Dedifferentiated amniotic fluid mesenchymal stem cell (primary cell): ENCODE data around the gene MAGEF1.

Experiments
- DNase-seq: peaks from one replicate; pipeline ENCODE4 v3.0.0-alpha.2; 2016; ENCODE audit errors: extremely low spot score

The MAGEF1 gene

GRCh38 chr3:184690192-184690883, 21.5 kb downstream of the MAGEF1 start:
- DNase-seq, result no peak

GRCh38 chr3:184688882-184689271, 23.0 kb downstream of the MAGEF1 start:
- no peak for DNase-seq

- DNase-seq, result peak; percentile 66
Measured at GRCh38 chr3:184688251-184688881, 23.5 kb downstream of the MAGEF1 start.

- no peak for DNase-seq
Measured at GRCh38 chr3:184687363-184688015, 24.4 kb downstream of the MAGEF1 start.

- no peak for DNase-seq
Measured at GRCh38 chr3:184685646-184686045, 26.2 kb downstream of the MAGEF1 start.

GRCh38 chr3:184685055-184685454, 26.8 kb downstream of the MAGEF1 start:
- DNase-seq, result no peak

GRCh38 chr3:184683900-184684560, 27.8 kb downstream of the MAGEF1 start:
- no peak for DNase-seq

GRCh38 chr3:184683234-184683633, 28.6 kb downstream of the MAGEF1 start:
- DNase-seq, result no peak

- no peak for DNase-seq
Measured at GRCh38 chr3:184682671-184683070, 29.2 kb downstream of the MAGEF1 start.

GRCh38 chr3:184680385-184681345, 31.2 kb downstream of the MAGEF1 start:
- DNase-seq, result no peak

GRCh38 chr3:184679056-184679816, 32.6 kb downstream of the MAGEF1 start:
- no peak for DNase-seq

GRCh38 chr3:184678317-184679055, 33.4 kb downstream of the MAGEF1 start:
- no peak for DNase-seq

- no peak for DNase-seq
Measured at GRCh38 chr3:184677344-184678316, 34.2 kb downstream of the MAGEF1 start.

- DNase-seq, result no peak
Measured at GRCh38 chr3:184676927-184677326, 34.9 kb downstream of the MAGEF1 start.

- no peak for DNase-seq
Measured at GRCh38 chr3:184674626-184675025, 37.2 kb downstream of the MAGEF1 start.

- no peak for DNase-seq
Measured at GRCh38 chr3:184672977-184673870, 38.6 kb downstream of the MAGEF1 start.

- DNase-seq, result no peak
Measured at GRCh38 chr3:184672335-184672734, 39.5 kb downstream of the MAGEF1 start.
